K562 (cell line): ENCODE results near the gene PAQR6. TPM values are rescaled to one million over a fixed set of nuclear protein-coding genes. Genes with fewer than 3 reads are reported as not detected.

ENCODE experiments used
- BRF2 ChIP-seq: IDR thresholded peaks from 3 replicates; pipeline ENCODE4 v1.6.1; 2011; ENCODE audit warnings: borderline replicate concordance, mild to moderate bottlenecking; ENCODE audit not compliant: insufficient read length, insufficient read depth
- CHD1 ChIP-seq: fragments of 200-600 bp; sonication (generic); IDR thresholded peaks from one replicate; pipeline ENCODE4 v1.6.1; 2012; ENCODE audit warnings: mild to moderate bottlenecking, moderate library complexity, low read length, inconsistent platforms
- MXD1 ChIP-seq: fragments of 250-450 bp; sonication (Bioruptor Pico); IDR thresholded peaks from 2 replicates; pipeline ENCODE4 v1.8.0; 2021; ENCODE audit warnings: borderline replicate concordance, mild to moderate bottlenecking, moderate library complexity; ENCODE audit not compliant: poor library complexity, severe bottlenecking
- STAT5B ChIP-seq: fragments of 250-450 bp; sonication (Bioruptor Pico); IDR thresholded peaks from 2 replicates; pipeline ENCODE4 v1.8.0; 2021; ENCODE audit warnings: mild to moderate bottlenecking, inconsistent platforms
- STAT6 ChIP-seq: sonication (generic); formaldehyde crosslinking; IDR thresholded peaks from 2 replicates; pipeline ENCODE4 v1.8.1; 2023; ENCODE audit warnings: mild to moderate bottlenecking, missing genetic modification reagents
- ZBTB12 ChIP-seq: fragments of 250-450 bp; sonication (Bioruptor Pico); IDR thresholded peaks from 2 replicates; pipeline ENCODE4 v1.4.0; 2020
- ZHX1 ChIP-seq: fragments of 150-350 bp; conservative IDR thresholded peaks from 2 replicates; pipeline ENCODE4 v1.6.1; 2014; ENCODE audit warnings: low read length
- ZNF175 ChIP-seq: fragments of 200-800 bp; sonication (Bioruptor generic); IDR thresholded peaks from 2 replicates; pipeline ENCODE4 v1.6.1; 2016; ENCODE audit warnings: low read depth, mild to moderate bottlenecking, missing genetic modification characterization, missing compliant biosample characterization
- ZNF695 ChIP-seq: fragments of 450-650 bp; formaldehyde crosslinking; IDR thresholded peaks from 2 replicates; pipeline ENCODE4 v1.4.0; 2020; ENCODE audit warnings: mild to moderate bottlenecking, moderate library complexity
- polyA plus RNA-seq, 8 experiments: library from polyadenylated mRNA; depleted of rRNA in 4 of 8; stranded (reverse) in 5 of 8; unstranded in 3 of 8; fragments of >200 nt; fragmentation: Nextera tagmentation in 2 of 8; fragmentation: Illumina TruSeq in 1 of 8; extraction: Ambion mirVana in 2 of 8; extraction: Trizol in 1 of 8; gene quantifications; 2 replicates each; pipeline versions ENCODE4 v1.2.1 to v1.2.3, GENCODE V29; 2011 to 2014; ENCODE audit warnings: inconsistent platforms in 1 of 8, missing spikeins in 1 of 8
- total RNA-seq, 7 experiments: library from RNA; depleted of rRNA in 6 of 7; stranded (reverse); fragments of >200 nt in 6 of 7; fragmentation: Illumina TruSeq in 2 of 7; extraction: Trizol in 2 of 7; gene quantifications; 2 replicates each; pipeline versions ENCODE4 v1.2.1 to v1.2.3, GENCODE V29; 2011 to 2021; ENCODE audit warnings: low replicate concordance in 1 of 7
- TF ChIP-seq, protein P1 (sequence below), 2 experiments: fragments of 450-650 bp; IDR thresholded peaks; 2 replicates each; pipeline ENCODE4 v1.6.1; 2016; ENCODE audit warnings: mild to moderate bottlenecking in 2 of 2, borderline replicate concordance in 1 of 2, low read depth in 1 of 2, moderate library complexity in 1 of 2

Gene PAQR6
- total and polyA plus RNA-seq, 9 of the 15 experiments (the other 6 are each of a cell fraction or from before 2014, with no cell fraction given), result 0.07 to 1.8 (median 0.62) TPM

DNA sequence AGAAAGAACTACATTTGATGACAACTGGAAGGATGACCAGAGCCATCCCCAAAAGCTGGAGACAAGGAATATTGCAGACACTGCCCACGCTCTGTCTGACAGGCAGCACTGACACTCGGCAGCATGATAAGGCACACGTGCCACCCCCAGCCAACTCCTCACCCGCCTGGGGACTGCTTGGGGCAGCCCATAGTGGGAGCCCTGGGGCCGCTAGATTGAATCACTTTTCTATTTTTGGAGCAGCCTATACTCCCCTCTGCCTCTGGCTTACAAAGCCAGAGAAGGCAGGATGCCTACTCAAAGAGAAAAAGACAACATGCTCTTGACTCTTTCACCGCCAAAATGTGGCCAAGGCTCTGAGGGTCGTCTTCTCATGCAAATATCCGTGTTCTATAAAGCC lies 33.4 kb upstream of the PAQR6 start (continued):
- no peak for TF ChIP-seq STAT6 (CRISPR knock-in tag)
- no peak for TF ChIP-seq CHD1
- no peak for TF ChIP-seq ZNF175 (CRISPR knock-in tag)
- TF ChIP-seq BRF2, result no peak
- TF ChIP-seq, protein P1, sequence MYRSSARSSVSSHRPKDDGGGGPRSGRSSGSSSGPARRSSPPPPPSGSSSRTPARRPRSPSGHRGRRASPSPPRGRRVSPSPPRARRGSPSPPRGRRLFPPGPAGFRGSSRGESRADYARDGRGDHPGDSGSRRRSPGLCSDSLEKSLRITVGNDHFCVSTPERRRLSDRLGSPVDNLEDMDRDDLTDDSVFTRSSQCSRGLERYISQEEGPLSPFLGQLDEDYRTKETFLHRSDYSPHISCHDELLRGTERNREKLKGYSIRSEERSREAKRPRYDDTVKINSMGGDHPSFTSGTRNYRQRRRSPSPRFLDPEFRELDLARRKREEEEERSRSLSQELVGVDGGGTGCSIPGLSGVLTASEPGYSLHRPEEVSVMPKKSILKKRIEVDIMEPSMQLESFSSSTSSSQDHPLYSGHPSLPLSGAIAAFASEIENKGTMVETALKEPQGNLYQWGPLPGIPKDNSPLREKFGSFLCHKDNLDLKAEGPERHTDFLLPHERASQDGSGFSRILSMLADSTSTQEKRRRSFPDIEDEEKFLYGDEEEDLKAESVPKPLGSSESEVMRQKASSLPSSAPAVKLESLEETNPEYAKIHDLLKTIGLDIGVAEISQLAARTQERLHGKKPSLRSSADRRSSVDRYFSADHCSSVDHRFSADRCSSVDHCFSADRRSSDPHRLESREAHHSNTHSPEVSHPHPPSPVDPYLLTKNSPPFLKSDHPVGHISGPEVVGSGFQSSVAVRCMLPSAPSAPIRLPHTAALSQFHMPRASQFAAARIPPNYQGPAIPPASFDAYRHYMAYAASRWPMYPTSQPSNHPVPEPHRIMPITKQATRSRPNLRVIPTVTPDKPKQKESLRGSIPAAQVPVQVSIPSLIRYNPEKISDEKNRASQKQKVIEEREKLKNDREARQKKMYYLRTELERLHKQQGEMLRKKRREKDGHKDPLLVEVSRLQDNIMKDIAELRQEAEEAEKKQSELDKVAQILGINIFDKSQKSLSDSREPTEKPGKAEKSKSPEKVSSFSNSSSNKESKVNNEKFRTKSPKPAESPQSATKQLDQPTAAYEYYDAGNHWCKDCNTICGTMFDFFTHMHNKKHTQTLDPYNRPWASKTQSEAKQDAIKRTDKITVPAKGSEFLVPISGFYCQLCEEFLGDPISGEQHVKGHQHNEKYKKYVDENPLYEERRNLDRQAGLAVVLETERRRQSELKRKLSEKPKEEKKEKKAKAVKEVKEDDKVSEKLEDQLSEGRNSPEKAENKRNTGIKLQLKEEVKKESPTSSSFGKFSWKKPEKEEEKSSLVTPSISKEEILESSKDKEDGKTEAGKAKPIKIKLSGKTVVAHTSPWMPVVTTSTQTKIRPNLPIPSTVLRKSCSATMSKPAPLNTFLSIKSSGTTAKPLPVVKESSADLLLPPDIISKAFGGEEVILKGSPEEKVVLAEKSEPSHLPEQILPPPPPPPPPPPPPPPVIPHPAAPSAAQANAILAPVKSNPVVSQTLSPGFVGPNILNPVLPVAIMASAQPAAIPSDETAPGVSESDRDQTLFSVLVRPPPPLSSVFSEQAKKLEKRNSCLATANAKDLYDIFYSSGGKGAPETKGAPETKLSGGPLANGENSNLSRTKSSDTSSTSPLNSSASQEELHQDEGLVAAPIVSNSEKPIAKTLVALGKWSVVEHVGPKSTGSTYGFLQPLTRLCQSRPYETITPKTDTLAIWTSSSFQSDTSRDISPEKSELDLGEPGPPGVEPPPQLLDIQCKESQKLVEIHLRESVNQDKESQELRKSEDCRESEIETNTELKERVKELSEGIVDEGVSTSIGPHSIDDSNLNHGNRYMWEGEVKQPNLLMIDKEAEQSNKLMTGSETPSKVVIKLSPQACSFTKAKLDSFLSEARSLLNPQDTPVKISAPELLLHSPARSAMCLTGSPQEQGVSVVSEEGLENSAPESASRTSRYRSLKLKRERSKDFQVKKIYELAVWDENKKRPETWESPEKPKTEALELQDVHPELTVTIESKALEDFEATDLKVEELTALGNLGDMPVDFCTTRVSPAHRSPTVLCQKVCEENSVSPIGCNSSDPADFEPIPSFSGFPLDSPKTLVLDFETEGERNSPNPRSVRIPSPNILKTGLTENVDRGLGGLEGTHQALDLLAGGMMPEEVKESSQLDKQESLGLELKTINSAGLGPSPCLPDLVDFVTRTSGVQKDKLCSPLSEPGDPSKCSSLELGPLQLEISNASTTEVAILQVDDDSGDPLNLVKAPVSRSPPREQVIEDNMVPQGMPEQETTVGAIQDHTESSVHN (IDR thresholded peaks at IDR 0.05; ENCODE audit: borderline replicate concordance in 1 of 2, low read depth in 1 of 2), result no peak
- no peak for TF ChIP-seq ZHX1
- peak; percentile 87 for TF ChIP-seq MXD1 (CRISPR knock-in tag)
- TF ChIP-seq ZNF695, result no peak
- no peak for TF ChIP-seq STAT5B (CRISPR knock-in tag)
- TF ChIP-seq ZBTB12 (CRISPR knock-in tag), result no peak
